Stimulated activated CD4-positive, alpha-beta T cell treated with anti-CD3 and anti-CD28 coated beads, Interleukin-12 subunit alpha, Interleukin-12 subunit beta, amount 100 ng/mL, for 48 hours (primary cell): ENCODE results near the gene WSCD2.
"Not testable (repeated sequence)": the region's sequence is repeated elsewhere in the genome, so short reads cannot be mapped to it uniquely, and the experiment has no call there.

Experiments used
- DNase-seq, 3 donors: peaks; one replicate each; pipeline ENCODE4 v3.0.0-alpha.2; 2020; ENCODE audit warnings: low read depth in 2 of 3, low spot score in 1 of 3

Gene WSCD2

GRCh38 chr12:108193493-108193892 is 64.4 kb downstream of the WSCD2 start:
- no peak for DNase-seq

- peak in 2 of 3 donors; percentile 5 to 21 for DNase-seq
Measured at GRCh38 chr12:108193917-108194316, 64.8 kb downstream of the WSCD2 start.

GRCh38 chr12:108194585-108194984 is 65.5 kb downstream of the WSCD2 start:
- no peak for DNase-seq

- DNase-seq, result no peak
Measured at GRCh38 chr12:108196319-108196718, 67.2 kb downstream of the WSCD2 start.

GRCh38 chr12:108196921-108197320 is 67.8 kb downstream of the WSCD2 start:
- DNase-seq, result no peak

GRCh38 chr12:108198043-108198442 is 69.0 kb downstream of the WSCD2 start:
- DNase-seq, result no peak

- DNase-seq, result no peak
Measured at GRCh38 chr12:108199106-108199505, 70.0 kb downstream of the WSCD2 start.

- DNase-seq, result no peak
Measured at GRCh38 chr12:108201808-108202207, 72.7 kb downstream of the WSCD2 start.

- DNase-seq, result no peak
Measured at GRCh38 chr12:108204117-108204987, 75.3 kb downstream of the WSCD2 start.

- DNase-seq, result no peak
Measured at GRCh38 chr12:108205864-108206263, 76.8 kb downstream of the WSCD2 start.

- no peak for DNase-seq
Measured at GRCh38 chr12:108207791-108208730, 79.0 kb downstream of the WSCD2 start.

GRCh38 chr12:108210001-108210400 is 80.9 kb downstream of the WSCD2 start:
- DNase-seq, result no peak

- DNase-seq, result no peak
Measured at GRCh38 chr12:108211157-108211556, 82.1 kb downstream of the WSCD2 start.

GRCh38 chr12:108213871-108214445 is 84.9 kb downstream of the WSCD2 start:
- no peak for DNase-seq

GRCh38 chr12:108214486-108214885 is 85.4 kb downstream of the WSCD2 start:
- DNase-seq, result no peak

- no peak for DNase-seq
Measured at GRCh38 chr12:108215458-108215857, 86.4 kb downstream of the WSCD2 start.

GRCh38 chr12:108218921-108219320 is 89.8 kb downstream of the WSCD2 start:
- DNase-seq, result no peak

- DNase-seq, result not testable (repeated sequence)
Measured at GRCh38 chr12:108225101-108225500, 96.0 kb downstream of the WSCD2 start.

GRCh38 chr12:108226866-108227265 is 97.8 kb downstream of the WSCD2 start:
- DNase-seq, result no peak

- DNase-seq, result no peak
Measured at GRCh38 chr12:108228746-108229145, 99.7 kb downstream of the WSCD2 start.

- no peak for DNase-seq
Measured at GRCh38 chr12:108231109-108231905, 102.2 kb downstream of the WSCD2 start.
